GM12801 (cell line): ENCODE measurements around the gene TRAPPC3.

ENCODE experiments used
- TF ChIP-seq, protein P1 (sequence below): IDR thresholded peaks from one replicate; pipeline ENCODE4 v1.5.1; 2011; ENCODE audit warnings: control low read depth; ENCODE audit not compliant: insufficient read length; ENCODE audit errors: extremely low read depth

Gene TRAPPC3

DNA sequence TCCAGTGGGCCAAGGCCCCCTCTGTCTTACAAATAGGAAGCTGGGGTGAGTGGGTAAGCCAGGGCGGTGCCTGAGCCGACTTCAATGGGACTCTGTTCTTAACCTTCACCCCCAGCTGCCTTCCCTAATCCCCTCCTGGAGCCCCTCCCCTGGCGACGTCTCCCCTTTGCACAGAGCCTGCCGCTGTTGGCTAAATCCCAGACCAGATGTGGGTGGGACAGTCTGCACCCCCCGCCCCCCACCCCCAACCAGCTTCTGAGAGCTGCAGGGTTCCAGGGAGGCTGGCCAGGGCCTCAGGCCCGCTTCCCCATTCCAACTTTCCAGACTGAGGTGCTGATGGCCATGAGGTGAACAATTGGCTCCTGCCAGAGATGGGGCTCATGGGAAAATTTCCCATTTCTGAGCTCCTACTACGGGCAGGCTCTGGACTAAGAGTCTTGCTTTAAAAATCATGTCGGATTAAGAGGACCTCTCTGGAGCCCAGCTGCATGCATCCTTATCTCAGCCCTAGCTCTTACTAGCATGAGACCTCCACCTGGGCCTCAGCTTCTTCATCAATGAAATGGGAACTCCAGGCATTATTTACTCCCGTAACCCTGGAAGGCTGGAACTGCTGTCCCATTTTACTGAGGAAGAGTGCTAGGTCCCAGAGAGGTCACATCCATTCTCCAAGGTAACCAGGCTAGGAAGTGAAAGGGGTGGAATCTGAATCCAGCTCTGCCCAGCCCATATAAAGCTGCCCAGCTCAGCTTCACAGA, 30.7 kb downstream of the TRAPPC3 start:
- TF ChIP-seq, protein P1, sequence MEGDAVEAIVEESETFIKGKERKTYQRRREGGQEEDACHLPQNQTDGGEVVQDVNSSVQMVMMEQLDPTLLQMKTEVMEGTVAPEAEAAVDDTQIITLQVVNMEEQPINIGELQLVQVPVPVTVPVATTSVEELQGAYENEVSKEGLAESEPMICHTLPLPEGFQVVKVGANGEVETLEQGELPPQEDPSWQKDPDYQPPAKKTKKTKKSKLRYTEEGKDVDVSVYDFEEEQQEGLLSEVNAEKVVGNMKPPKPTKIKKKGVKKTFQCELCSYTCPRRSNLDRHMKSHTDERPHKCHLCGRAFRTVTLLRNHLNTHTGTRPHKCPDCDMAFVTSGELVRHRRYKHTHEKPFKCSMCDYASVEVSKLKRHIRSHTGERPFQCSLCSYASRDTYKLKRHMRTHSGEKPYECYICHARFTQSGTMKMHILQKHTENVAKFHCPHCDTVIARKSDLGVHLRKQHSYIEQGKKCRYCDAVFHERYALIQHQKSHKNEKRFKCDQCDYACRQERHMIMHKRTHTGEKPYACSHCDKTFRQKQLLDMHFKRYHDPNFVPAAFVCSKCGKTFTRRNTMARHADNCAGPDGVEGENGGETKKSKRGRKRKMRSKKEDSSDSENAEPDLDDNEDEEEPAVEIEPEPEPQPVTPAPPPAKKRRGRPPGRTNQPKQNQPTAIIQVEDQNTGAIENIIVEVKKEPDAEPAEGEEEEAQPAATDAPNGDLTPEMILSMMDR = no peak

DNA sequence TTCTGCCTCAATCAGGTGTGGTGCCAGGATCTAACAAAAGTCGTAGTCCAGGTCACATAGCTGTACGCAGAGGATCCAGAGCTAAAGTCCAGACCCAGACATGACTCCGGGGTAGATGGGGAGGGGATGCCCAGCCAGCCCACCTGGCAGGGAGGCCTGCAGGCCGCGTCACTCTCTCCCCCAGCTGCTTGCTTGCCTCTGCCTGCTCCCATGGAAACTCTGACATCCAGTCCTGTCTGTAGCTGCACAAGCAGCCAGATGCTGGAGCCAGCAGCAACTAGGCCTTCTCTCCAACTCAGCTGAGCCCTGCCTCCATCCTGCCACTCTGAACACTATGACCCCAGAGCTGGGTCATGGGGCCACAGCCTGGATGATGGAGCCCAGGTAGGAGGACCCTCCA, 32.4 kb downstream of the TRAPPC3 start:
- TF ChIP-seq, protein P1 = no peak

DNA sequence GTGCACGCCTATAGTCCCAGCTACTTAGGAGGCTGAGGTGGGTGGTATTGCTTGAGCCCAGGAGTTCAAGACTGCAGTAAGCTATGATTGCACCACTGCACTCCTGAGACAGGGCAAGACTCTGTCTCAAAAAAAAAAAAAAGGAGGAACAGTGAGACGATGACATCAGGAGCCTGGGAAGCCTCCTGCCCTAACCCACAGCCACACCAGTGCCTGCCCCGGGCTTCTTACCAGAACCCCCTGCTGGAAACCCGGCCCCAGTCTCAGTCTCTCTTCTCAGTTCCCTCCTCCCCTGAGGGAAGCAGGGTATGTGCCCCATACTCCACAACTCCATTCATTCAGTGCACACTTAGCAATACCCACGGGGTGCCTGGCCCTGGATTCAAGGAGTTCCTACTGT, 33.4 kb downstream of the TRAPPC3 start:
- TF ChIP-seq, protein P1 = no peak

DNA sequence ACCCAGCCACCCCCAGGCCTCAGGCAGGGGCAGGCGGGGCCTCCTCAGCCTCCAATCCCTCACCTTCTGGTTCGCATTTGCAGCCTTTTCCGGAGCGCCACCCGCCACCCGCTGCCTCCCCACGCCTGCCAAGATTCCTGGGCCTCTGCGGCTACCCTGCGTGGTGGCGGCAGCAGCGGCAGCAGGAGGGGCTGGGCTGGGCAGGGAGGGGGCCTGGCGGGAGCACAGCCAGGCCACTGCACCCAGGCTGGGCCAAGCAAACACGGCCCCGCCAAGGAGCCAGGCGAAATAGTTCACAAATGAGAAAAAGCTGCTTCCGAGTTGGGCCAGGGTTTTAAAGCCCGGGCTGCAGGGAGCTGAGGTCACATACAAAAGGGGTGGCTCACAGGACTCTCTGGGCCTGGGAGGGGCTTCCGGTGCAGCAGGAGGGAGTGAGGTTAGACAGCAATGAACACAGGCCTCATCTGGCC, 34.1 kb downstream of the TRAPPC3 start:
- TF ChIP-seq, protein P1 = no peak

DNA sequence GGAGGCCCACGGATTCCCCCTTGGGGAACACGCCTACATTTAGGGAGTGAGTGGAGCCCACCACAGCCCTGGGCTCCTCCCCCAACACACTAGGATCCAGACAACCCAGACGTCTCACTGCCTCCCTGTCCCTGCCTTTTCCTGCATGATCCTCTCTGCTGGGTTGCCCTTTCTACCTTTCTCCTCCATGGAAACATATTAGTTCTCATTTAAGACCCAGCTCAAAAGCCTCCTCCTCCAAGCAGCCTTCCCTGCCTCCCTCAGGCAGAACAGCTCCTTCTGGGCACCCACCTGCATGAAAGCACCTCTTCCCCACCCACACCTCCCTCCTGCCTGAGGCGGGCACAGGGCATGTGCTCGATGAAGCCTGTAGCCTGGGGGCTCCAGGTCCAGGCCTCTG, 34.9 kb downstream of the TRAPPC3 start:
- TF ChIP-seq, protein P1 = no peak

DNA sequence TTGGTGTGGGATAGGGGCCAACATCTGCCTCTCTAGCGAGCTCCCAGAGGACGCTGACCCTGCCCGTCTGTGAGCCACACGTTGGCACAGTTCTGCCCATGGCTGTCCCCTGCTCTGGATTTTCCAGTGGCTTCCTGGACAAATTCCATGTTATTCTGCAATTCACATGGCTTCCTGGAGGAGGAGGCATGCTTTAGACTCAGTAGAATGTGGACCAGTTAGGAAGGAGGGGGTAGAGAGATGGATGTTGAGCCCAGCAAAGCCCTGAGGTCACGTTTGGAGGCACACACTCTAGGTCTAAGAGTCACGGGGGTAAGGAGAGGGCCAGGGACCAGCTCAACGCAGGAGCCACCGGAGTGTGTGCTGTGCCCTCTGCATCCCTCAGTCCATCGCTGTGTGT, 36.5 kb downstream of the TRAPPC3 start:
- TF ChIP-seq, protein P1 = no peak

DNA sequence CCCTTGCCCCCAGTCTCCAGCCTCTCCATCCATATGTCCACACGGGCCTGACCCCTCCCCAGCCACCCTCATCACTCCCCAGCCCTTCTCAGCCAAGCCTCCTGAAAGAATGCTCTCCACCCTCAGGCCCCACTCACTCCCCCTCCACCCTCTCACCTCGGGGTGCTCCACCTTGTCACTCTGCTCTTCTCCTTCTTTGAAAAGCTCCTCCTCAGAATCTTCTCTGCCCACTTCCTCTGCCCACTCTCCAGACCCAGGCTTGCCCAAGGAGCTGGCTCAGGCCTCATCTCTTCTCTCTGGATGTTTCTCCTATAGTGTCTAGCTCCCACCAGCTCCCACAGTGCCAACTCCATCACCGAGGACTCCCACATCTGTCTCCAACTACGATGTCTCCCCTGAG, 38.1 kb downstream of the TRAPPC3 start:
- TF ChIP-seq, protein P1 = no peak
